ENCODE measurements around the gene S100A5. TPM values are rescaled to one million over a fixed set of nuclear protein-coding genes. Genes with fewer than 3 reads are reported as not detected.

Gene S100A5, protein sequence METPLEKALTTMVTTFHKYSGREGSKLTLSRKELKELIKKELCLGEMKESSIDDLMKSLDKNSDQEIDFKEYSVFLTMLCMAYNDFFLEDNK
- 0.42 to 1.1 TPM (median 0.57 TPM) in 5 replicates for total RNA-seq (2022; extraction: Qiagen RNA extraction; ENCODE audit: low read depth)

DNA sequence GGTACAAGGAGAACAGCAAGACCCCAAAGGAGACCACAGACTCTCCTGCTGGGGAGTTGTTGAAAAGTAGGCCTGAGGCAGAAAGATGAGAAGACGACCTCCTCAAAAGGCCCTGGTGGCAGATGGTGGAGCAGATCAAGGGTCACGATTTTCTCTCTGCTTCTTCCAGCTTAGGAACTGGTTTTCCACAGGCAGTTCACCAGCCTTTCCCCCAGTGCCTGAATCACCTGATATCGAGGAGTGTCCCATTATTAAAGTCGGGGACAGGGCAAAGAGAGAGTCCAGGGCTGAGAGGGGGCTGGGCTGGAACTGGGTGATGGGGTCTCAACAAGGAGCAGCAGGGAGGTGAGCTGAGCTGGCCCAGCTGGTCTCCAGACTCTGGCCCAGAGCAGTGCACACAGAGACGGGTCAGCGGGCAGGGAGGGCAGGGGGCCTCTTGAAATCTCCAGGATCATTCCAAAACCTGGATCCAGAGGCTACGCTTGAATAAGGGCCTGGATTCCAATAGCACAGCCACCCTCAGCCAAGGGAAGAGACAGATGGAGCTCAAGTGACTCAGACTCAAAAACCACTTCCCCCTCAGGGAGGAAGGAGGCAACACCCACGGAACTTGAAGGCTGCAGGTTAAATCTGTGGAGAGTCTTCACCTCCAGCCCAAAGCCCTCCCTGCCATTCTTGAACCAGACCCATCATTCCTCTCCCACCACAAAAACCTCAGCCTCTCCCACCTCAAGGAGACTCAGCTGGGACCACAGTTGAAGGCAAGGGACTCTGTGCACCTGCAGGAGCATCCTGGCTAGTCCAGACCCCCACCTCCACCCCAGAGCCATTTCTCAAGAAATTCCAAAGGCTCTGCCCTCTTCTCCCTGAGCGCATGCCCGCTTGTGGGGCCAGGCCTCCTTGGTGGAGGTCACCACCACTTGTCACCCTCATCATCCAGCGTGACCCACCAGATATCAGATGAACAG lies at the start of gene S100A5:
Gene S100A5 (minus strand): TSS at position 541 of the 968 bp plus-strand sequence. CDS start 743 bp downstream, outside the sequence.

DNA sequence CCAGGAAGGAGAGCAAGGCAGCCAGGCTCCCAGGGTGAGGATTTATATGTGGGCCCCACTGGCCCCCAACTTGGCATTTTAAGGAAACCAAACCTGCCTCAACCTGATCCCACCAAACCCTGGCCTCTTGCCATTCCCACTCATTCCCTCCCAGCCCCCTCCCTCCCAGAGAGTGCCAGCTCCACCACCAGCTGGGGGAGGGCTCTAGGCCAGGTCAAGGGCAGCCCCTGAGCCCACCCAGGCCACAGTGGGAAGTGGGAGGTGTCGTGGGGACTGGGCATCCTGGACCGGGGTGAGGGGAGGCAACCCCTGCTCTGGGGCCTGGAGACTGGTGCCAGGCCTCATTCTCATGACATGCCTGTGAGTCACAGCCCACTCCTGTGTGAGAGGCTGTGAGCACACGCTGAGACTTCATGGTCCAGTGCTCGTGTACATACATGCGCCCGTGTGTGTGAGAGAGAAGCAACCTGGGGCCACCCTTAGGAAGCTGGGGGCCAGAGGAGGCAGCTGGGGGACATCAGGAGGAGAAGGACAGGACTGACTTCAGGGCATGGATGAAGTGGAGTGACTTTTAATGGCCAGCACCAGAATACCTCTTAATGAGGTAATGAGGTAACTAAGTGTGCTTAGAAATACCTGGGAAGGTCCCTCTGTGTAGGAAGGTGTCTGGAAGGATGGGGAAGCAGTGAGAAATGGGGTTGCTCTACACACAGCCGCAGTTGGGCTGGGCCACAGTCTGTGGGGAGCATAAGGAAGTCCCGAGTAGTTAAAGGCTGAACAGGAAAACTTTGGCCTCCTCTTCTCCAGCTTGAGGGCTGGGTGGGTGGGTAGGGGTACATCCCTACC lies 25.0 kb upstream of the S100A5 start, which contains the start of gene S100A2:
Gene S100A2 (minus strand): TSS at position 316 of the 846 bp plus-strand sequence. CDS start 1,967 bp downstream, outside the sequence.

DNA sequence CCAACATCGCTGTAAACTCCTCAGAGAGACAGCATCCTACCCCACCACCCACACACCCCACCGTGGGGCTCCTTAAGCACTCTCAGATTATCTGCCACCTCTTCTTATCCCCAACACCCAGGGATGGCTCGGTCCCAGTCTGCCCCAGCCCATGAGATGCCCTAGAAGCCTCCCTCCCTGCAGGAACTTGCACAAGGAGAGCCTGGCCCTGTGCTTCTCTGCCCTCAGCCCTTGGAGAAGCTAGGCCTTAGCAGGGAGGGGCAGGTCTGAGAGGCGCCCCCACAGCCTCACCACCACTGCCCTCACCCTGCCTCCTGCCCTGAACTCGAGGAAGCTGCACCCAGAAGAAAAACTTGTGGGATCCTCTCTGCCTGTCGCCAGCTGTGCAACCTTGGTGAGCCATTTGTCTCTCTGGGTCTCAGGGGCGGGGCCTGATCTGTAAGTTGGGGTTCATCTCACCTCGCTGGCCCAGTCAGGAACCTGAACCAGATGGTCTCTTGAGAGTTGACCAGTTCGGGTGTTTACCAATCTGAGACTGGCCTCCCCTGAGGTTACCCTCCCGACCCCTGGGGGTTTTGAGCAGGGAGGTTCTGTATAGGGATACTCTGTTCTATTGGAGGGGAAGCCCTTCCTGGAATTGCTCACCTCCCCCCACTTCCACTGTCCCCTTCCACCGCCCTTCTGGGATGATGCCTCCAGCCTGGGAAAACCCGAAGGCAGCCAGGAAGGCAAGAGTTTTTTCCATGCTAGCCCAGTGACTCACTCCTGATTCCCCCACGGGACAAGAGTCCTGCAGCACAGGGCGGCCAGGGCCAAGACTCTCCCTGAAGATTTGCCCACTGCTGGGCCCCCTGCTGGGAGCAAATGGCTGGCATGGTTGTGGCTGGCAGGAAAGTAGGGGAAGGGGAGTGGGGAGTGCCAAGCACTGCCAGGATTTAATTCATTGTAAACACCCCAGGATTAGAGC lies 8.3 kb upstream of the S100A5 start, which contains the start of gene S100A3:
Gene S100A3 (minus strand): TSS at position 537 of the 967 bp plus-strand sequence. CDS start 773 bp downstream, outside the sequence.

DNA sequence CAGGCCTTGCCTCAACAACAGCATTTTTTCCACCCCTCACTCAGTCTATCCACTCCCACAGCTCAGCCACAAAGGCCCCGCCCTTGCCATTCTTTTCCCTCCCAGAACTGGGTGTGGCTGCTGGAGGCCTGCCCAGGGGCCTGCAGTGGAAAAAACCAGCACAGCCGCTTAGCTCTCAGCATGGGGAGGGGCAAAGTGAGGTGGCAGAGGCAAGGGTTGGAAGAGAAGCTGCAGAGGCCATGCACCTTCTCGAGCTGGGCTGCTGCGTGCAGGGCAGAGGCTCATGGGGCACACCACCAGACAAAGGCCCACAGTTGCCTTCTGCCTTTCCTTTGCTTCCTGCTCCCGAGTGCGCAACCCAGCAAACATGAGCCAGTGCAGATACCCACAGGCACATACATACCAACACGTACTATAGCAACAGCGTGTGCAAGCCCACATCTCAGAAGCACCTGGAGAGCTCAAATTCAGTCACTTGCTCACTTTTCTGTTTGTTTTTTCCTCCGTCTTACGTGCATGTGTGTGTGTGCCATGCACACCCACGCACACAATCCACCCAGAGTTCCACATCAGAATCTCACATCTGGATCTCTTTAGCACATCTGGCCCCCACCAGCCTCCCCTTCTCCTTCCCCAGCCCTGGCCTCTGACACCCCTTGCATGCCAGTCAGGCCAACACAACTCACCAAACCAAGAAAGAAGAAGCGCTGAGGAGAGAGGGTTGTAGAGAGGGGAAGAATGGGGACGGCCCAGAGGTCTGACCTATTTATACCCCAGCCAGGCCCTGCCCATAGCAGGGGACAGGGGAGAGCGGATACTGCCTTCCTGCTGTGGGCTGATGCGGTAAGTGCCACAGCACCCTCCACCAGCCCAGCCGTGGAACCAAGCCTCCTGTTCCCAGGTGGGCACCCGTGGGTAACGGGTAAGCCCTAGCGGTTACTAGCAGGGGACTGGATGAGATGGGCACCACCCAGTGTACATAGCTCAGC lies 4.6 kb upstream of the S100A5 start, which contains the start of gene S100A4:
Gene S100A4 (minus strand): TSS at position 740 of the 989 bp plus-strand sequence. CDS start 1,012 bp downstream, outside the sequence.

DNA sequence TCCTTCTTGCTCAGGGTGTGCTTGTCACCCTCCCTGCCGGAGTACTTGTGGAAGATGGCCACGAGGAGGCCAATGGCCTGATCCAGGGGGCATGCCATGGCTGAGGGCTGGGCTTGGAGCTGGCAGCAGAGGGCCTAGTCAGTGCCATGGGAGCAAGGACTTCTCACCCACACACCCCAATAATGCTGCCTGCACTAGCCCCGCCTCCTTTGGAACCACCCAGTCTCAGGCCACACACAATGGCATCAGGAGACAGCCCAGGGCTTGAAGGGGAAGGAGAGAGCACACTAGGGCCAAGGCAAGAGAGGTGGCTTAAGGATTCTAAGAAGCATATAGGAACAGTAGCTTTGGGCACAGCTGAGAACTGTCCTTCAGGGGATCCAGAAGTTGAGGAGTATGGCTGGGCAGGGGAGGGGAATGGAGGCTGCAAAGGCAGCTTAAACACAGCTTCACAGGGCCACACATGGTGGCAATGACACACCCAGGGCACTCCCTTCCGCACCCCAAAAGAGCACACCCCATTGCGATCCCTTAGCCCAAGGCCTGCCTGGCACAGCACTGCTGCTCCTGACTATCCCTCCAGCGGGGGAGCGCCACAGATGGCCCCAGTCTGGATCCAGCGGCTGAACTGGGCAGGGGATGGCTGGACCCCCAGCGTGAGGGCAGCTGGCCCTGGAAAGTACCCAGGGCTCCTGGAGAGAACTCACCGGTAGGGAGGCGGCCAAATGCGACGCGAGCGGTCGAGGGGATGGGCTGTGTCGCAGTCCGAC lies 5.3 kb downstream of the S100A5 start, which contains the start of gene S100A6:
Gene S100A6 (minus strand): TSS at position 750 of the 770 bp plus-strand sequence. CDS start 652 bp downstream, at position 98.

Other genes starting within 250 kb of the S100A5 start
- not detected in 5 replicates for gene PGLYRP3, start 228.0 kb downstream of the S100A5 start, total RNA-seq (2022; extraction: Qiagen RNA extraction; ENCODE audit: low read depth)
- gene PGLYRP4, start 192.1 kb downstream of the S100A5 start, total RNA-seq (2022; extraction: Qiagen RNA extraction; ENCODE audit: low read depth): not detected in 5 replicates
- 0.38 to 2.0 TPM (median 1.1 TPM) in 5 replicates for gene S100A9, start 183.1 kb downstream of the S100A5 start, total RNA-seq (2022; extraction: Qiagen RNA extraction; ENCODE audit: low read depth)
- gene S100A12, start 165.3 kb downstream of the S100A5 start, total RNA-seq (2022; extraction: Qiagen RNA extraction; ENCODE audit: low read depth): not detected in 5 replicates
- gene S100A8, start 149.9 kb downstream of the S100A5 start, total RNA-seq (2022; extraction: Qiagen RNA extraction; ENCODE audit: low read depth): not detected in 5 replicates
- gene S100A7A, start 124.4 kb downstream of the S100A5 start, total RNA-seq (2022; extraction: Qiagen RNA extraction; ENCODE audit: low read depth): not detected in 5 replicates
- not detected in 5 replicates for gene S100A7, start 80.3 kb downstream of the S100A5 start, total RNA-seq (2022; extraction: Qiagen RNA extraction; ENCODE audit: low read depth)
- 3,071 to 3,604 TPM (median 3,274 TPM) in 5 replicates for gene S100A6, start 4.9 kb downstream of the S100A5 start, total RNA-seq (2022; extraction: Qiagen RNA extraction; ENCODE audit: low read depth)
- gene S100A4, start 4.9 kb upstream of the S100A5 start, total RNA-seq (2022; extraction: Qiagen RNA extraction; ENCODE audit: low read depth): 1,522 to 1,903 TPM (median 1,710 TPM) in 5 replicates
- gene S100A3, start 8.3 kb upstream of the S100A5 start, total RNA-seq (2022; extraction: Qiagen RNA extraction; ENCODE audit: low read depth): 85.7 to 107 TPM (median 98.6 TPM) in 5 replicates
- 17.0 to 31.3 TPM (median 24.8 TPM) in 5 replicates for gene S100A2, start 24.9 kb upstream of the S100A5 start, total RNA-seq (2022; extraction: Qiagen RNA extraction; ENCODE audit: low read depth)
- gene S100A16, start 72.2 kb upstream of the S100A5 start, total RNA-seq (2022; extraction: Qiagen RNA extraction; ENCODE audit: low read depth): 415 to 520 TPM (median 478 TPM) in 5 replicates
- 0.28 to 0.73 TPM (median 0.45 TPM) in 5 replicates for gene S100A14, start 75.4 kb upstream of the S100A5 start, total RNA-seq (2022; extraction: Qiagen RNA extraction; ENCODE audit: low read depth)
- 153 to 185 TPM (median 171 TPM) in 5 replicates for gene S100A13, start 86.6 kb upstream of the S100A5 start, total RNA-seq (2022; extraction: Qiagen RNA extraction; ENCODE audit: low read depth)
- gene S100A1, start 87.5 kb upstream of the S100A5 start, total RNA-seq (2022; extraction: Qiagen RNA extraction; ENCODE audit: low read depth): 0.48 to 1.1 TPM (median 0.76 TPM) in 4 of 5 replicates, not detected in the other
- 66.4 to 82.5 TPM (median 76.1 TPM) in 5 replicates for gene CHTOP, start 93.1 kb upstream of the S100A5 start, total RNA-seq (2022; extraction: Qiagen RNA extraction; ENCODE audit: low read depth)
- gene SNAPIN, start 117.8 kb upstream of the S100A5 start, total RNA-seq (2022; extraction: Qiagen RNA extraction; ENCODE audit: low read depth): 53.9 to 63.9 TPM (median 56.8 TPM) in 5 replicates
- 261 to 313 TPM (median 282 TPM) in 5 replicates for gene ILF2, start 130.1 kb upstream of the S100A5 start, total RNA-seq (2022; extraction: Qiagen RNA extraction; ENCODE audit: low read depth)
- 0.77 to 1.2 TPM (median 0.97 TPM) in 5 replicates for gene NPR1, start 137.8 kb upstream of the S100A5 start, total RNA-seq (2022; extraction: Qiagen RNA extraction; ENCODE audit: low read depth)
- 14.1 to 20.4 TPM (median 17.7 TPM) in 5 replicates for gene INTS3, start 187.1 kb upstream of the S100A5 start, total RNA-seq (2022; extraction: Qiagen RNA extraction; ENCODE audit: low read depth)
- gene SLC27A3, start 234.5 kb upstream of the S100A5 start, total RNA-seq (2022; extraction: Qiagen RNA extraction; ENCODE audit: low read depth): 0.39 to 1.7 TPM (median 0.92 TPM) in 5 replicates

All from A549 treated with RU486 at 1 μM for 4 hours (cell line).